GM12878 (cell line): ENCODE data around the gene ACACA. TPM values are rescaled to one million over a fixed set of nuclear protein-coding genes. Genes with fewer than 3 reads are reported as not detected.

Source experiments
- ATAC-seq: fragments of 200-7000 bp; cut with Tn5 transposase; 3 replicates; pipeline ENCODE4 v1.9.1; 2020; ENCODE audit warnings: mild to moderate bottlenecking, moderate library complexity
- BruUV-seq: library from RNA; stranded (reverse); fragments of 400-500 nt; replicated peaks from 2 replicates; lab custom pipeline; 2021; lab: Mats Ljungman, UMichigan
- CTCF ChIA-PET: fragments of 300-600 bp; sonication (Branson Sonifier 250); formaldehyde crosslinking; extraction: SDS; loops from one replicate; lab custom pipeline; 2021; ENCODE audit warnings: inconsistent platforms; lab: Yijun Ruan, JAX
- POLR2A ChIA-PET: fragments of 350-600 bp; formaldehyde crosslinking; extraction: SDS; loops from one replicate; lab custom pipeline; 2021; ENCODE audit warnings: inconsistent platforms; lab: Charles Lee
- RAD21 ChIA-PET: fragments of 300-600 bp; sonication (Branson Sonifier 250); formaldehyde crosslinking; loops from one replicate; lab custom pipeline; 2023; ENCODE audit warnings: antibody characterized with exemption; ENCODE audit not compliant: unreplicated experiment; lab: Charles Lee
- SMC1A ChIA-PET: fragments of 300-600 bp; sonication (Branson Sonifier 250); formaldehyde crosslinking; loops from one replicate; lab custom pipeline; 2023; ENCODE audit not compliant: unreplicated experiment, uncharacterized antibody; lab: Charles Lee
- DNase-seq: peaks from one replicate; pipeline ENCODE4 v3.0.0-alpha.2; 2011; ENCODE audit warnings: low read depth, low spot score
- FAIRE-seq: peaks from 3 replicates; lab custom pipeline; 2011; peaks lifted over from hg19 to GRCh38; lab: Jason Lieb, UNC
- H2AFZ ChIP-seq: 2 replicates; pipeline ENCODE4 v1.6.0; 2011; ENCODE audit warnings: low read depth, low read length, control low read depth; ENCODE audit not compliant: control insufficient read depth
- H3K27ac ChIP-seq: 2 replicates; pipeline ENCODE4 v1.5.1; 2011; ENCODE audit warnings: control low read depth; ENCODE audit not compliant: control insufficient read depth, insufficient read depth
- H3K27me3 ChIP-seq, 2 experiments: replicated peaks in 1 of 2; 2 replicates each; pipeline versions ENCODE4 v1.6.0 to v1.6.1; 2011; ENCODE audit warnings: low read length in 1 of 2; ENCODE audit not compliant: control insufficient read depth in 2 of 2, insufficient read depth in 2 of 2
- H3K36me3 ChIP-seq, 2 experiments: 2 replicates each; pipeline ENCODE4 v1.5.1; 2011; ENCODE audit warnings: low read length in 1 of 2; ENCODE audit not compliant: control insufficient read depth in 2 of 2, insufficient read depth in 2 of 2
- H3K4me1 ChIP-seq: 2 replicates; pipeline ENCODE4 v1.6.1; 2011; ENCODE audit warnings: mild to moderate bottlenecking, low read length, moderate library complexity, mixed read lengths; ENCODE audit not compliant: control insufficient read depth, insufficient read depth
- H3K4me2 ChIP-seq: 2 replicates; pipeline ENCODE4 v1.6.0; 2011; ENCODE audit warnings: control low read depth; ENCODE audit not compliant: control insufficient read depth, insufficient read depth
- H3K4me3 ChIP-seq: fragments of 200-600 bp; sonication (generic); 2 replicates; pipeline ENCODE4 v1.5.1; 2016
- H3K79me2 ChIP-seq: 2 replicates; pipeline ENCODE4 v1.6.0; 2011; ENCODE audit warnings: low read length; ENCODE audit not compliant: control insufficient read depth, insufficient read depth
- H3K9ac ChIP-seq: 2 replicates; pipeline ENCODE4 v1.8.0; 2011; ENCODE audit warnings: low read length, control low read depth, mixed read lengths; ENCODE audit not compliant: control insufficient read depth, insufficient read depth
- H3K9me3 ChIP-seq: replicated peaks from 3 replicates; pipeline ENCODE4 v1.5.1; 2011; ENCODE audit warnings: mild to moderate bottlenecking, low read length; ENCODE audit not compliant: control insufficient read depth, insufficient read depth
- H4K20me1 ChIP-seq: 2 replicates; pipeline ENCODE4 v1.6.0; 2011; ENCODE audit not compliant: control insufficient read depth, insufficient read depth
- BCL11A ChIP-seq: IDR thresholded peaks from 2 replicates; pipeline ENCODE4 v1.6.1; 2011; ENCODE audit warnings: low read depth, low read length
- POLR2AphosphoS2 ChIP-seq: IDR thresholded peaks from 2 replicates; pipeline ENCODE4 v1.6.1; 2011; ENCODE audit warnings: low read depth, mild to moderate bottlenecking, low read length, improper control_type of control experiment, moderate library complexity
- SMAD1 ChIP-seq: fragments of 450-650 bp; IDR thresholded peaks from 2 replicates; pipeline ENCODE4 v1.6.1; 2018; ENCODE audit warnings: mild to moderate bottlenecking, low read depth; ENCODE audit not compliant: partially characterized antibody
- SUZ12 ChIP-seq: fragments of 200-600 bp; sonication (generic); IDR thresholded peaks from one replicate; pipeline ENCODE4 v1.6.1; 2018; ENCODE audit warnings: antibody characterized with exemption, mild to moderate bottlenecking; ENCODE audit not compliant: unreplicated experiment
- whole genome bisulfite sequencing: methylation state at CpG from one replicate; pipeline ENCODE4 v1.1.6; 2016; ENCODE audit warnings: low lambda C conversion rate; ENCODE audit not compliant: insufficient replicate concordance, insufficient coverage; ENCODE audit errors: missing lambda C conversion rate; 5-methylcytosine and 5-hydroxymethylcytosine counted together
- in situ Hi-C: fragments of 300-500 bp; cut with MboI; formaldehyde crosslinking; loops from 9 replicates; pipeline ENCODE4 v1.14.3; 2018; ENCODE audit warnings: mixed read lengths
- intact Hi-C: fragments of 100-400 bp; cut with micrococcal nuclease; formaldehyde crosslinking; loops from one replicate; pipeline ENCODE4 v1.14.2; 2022; ENCODE audit not compliant: unreplicated experiment
- polyA plus RNA-seq, 11 experiments: library from polyadenylated mRNA; depleted of rRNA in 4 of 11; unstranded in 6 of 11; stranded (reverse) in 5 of 11; fragments of >200 nt; fragmentation: Nextera tagmentation in 4 of 11; fragmentation: Illumina TruSeq in 1 of 11; extraction: Ambion mirVana in 4 of 11; extraction: Trizol in 1 of 11; gene quantifications; 1 replicate in 1 of 11; 2 replicates in 10 of 11; pipeline versions ENCODE4 v1.2.1 to v1.2.3, GENCODE V29; 2011 to 2016; ENCODE audit warnings: inconsistent platforms in 2 of 11, missing spikeins in 2 of 11, low read depth in 1 of 11
- total RNA-seq, 4 experiments: library from RNA; depleted of rRNA in 3 of 4; stranded (reverse); fragments of >200 nt in 3 of 4; fragmentation: Illumina TruSeq in 1 of 4; extraction: Trizol in 1 of 4; gene quantifications; 2 replicates each; pipeline versions ENCODE4 v1.2.1 to v1.2.3, GENCODE V29; 2013 to 2021
- TF ChIP-seq, protein P1 (sequence below): IDR thresholded peaks from 2 replicates; pipeline ENCODE4 v1.6.1; 2012; ENCODE audit warnings: low read length, inconsistent platforms
- TF ChIP-seq, protein P2 (sequence below): fragments of 450-650 bp; formaldehyde crosslinking; IDR thresholded peaks from 2 replicates; pipeline ENCODE4 v1.5.0; 2022; ENCODE audit warnings: mild to moderate bottlenecking, missing genetic modification characterization
- TF ChIP-seq, protein P3 (sequence below): fragments of 450-650 bp; IDR thresholded peaks from 2 replicates; pipeline ENCODE4 v1.6.1; 2017; ENCODE audit warnings: mild to moderate bottlenecking, moderate library complexity
- TF ChIP-seq, protein P4 (sequence below): fragments of 450-650 bp; formaldehyde crosslinking; IDR thresholded peaks from 2 replicates; pipeline ENCODE4 v1.4.0; 2022; ENCODE audit warnings: mild to moderate bottlenecking, moderate library complexity

The ACACA gene
- total and polyA plus RNA-seq, 10 of the 15 experiments (the other 5 are each of a cell fraction or from before 2014, with no cell fraction given): 12.9 to 74.2 (median 32.0) TPM

DNA sequence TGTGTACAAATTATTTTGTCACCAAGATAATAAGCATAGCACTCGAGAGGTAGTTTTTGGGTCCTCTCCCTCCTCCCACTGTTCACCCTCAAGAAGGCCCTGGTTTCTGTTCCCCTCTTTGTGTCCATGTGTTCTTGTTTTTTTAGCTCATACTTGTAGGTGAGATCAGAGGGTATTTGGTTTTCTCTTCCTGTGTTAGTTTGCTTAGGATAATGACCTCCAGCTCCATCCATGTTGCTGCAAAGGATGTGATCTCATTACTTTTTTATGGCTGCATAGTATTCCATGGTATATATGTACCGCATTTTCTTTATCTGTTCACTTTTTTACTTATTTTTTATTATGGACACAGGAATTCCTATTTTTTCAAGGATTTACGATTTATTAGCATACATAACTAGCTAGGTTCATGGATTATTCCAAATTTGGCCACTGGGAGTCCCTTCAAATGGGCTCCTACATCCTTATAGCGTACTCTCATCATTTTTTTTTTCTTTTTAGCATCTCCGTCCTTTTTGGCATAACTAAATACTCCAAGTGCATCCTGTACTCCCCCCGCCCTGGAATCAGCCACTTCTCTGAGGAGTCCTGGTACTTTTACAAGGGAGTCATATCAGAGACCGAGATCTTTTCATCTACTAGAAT, 7.4 kb upstream of the ACACA start (continued):
- TF ChIP-seq, protein P1, sequence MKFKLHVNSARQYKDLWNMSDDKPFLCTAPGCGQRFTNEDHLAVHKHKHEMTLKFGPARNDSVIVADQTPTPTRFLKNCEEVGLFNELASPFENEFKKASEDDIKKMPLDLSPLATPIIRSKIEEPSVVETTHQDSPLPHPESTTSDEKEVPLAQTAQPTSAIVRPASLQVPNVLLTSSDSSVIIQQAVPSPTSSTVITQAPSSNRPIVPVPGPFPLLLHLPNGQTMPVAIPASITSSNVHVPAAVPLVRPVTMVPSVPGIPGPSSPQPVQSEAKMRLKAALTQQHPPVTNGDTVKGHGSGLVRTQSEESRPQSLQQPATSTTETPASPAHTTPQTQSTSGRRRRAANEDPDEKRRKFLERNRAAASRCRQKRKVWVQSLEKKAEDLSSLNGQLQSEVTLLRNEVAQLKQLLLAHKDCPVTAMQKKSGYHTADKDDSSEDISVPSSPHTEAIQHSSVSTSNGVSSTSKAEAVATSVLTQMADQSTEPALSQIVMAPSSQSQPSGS: no peak
- TF ChIP-seq, all 136 proteins: peak for 9

DNA sequence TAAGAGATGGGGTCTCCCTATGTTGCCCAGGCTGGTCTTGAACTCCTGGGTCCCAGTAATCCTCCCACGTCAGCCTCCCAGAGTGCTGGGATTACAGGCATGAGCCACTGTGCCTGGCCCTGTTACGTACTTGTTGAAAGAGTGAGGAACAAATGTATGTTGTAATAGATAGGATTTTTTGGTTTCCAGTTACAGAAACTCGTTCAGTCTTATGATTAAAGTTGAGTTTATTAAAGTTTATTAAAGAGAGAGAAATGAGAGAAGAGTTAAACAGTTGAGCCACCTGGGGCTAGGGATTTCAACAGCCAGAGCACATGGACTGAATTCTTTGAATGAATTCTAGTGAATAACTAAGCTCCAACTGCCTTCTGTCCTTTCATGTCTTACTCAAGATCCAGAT, 3.7 kb upstream of the ACACA start:
- Histone ChIP-seq H3K27me3 (no peaks in the 10 kb centered on the region), H3K27ac (no peak overlapping the region), H3K4me1 (peaks cover 4% of the 10 kb centered on the region), H4K20me1 (no peaks in the 10 kb centered on the region), H3K36me3 (peaks cover 0 to 10% of the 10 kb centered on the region in 2 experiments; a peak in 2 of 4 replicates), H3K4me3 (no peak overlapping the region), H3K9ac (no peak overlapping the region), H3K4me2 (no peak overlapping the region), H3K79me2 (peaks cover 33% of the 10 kb centered on the region), H3K9me3 (no peaks in the 10 kb centered on the region), H2AFZ (no peak overlapping the region)
- no peak for FAIRE-seq
- ChIA-PET CTCF (interaction anchor here (0.9 kb wide), 1 partner anchor 13 kb away, joined by 4 read pairs; no protein-coding TSS in a partner anchor), POLR2A (interaction anchor here (0.5 to 1.4 kb wide), 4 partner anchors 10 to 199 kb away, joined by 3 to 4 read pairs (median 4); partner anchors contain the start of gene SYNRG), SMC1A (interaction anchor here (0.8 to 1.1 kb wide), 4 partner anchors 10 to 34 kb away, joined by 3 read pairs; no protein-coding TSS in a partner anchor), RAD21 (no interaction called here)
- no TSS peak for BruUV-seq
- intact Hi-C loops: no loop called here
- in situ Hi-C loops: no loop called here
- ATAC-seq: no peak
- 95% methylated on average over 3 of the region's 3 CpGs for WGBS
- no peak for DNase-seq
- TF ChIP-seq, protein P2, sequence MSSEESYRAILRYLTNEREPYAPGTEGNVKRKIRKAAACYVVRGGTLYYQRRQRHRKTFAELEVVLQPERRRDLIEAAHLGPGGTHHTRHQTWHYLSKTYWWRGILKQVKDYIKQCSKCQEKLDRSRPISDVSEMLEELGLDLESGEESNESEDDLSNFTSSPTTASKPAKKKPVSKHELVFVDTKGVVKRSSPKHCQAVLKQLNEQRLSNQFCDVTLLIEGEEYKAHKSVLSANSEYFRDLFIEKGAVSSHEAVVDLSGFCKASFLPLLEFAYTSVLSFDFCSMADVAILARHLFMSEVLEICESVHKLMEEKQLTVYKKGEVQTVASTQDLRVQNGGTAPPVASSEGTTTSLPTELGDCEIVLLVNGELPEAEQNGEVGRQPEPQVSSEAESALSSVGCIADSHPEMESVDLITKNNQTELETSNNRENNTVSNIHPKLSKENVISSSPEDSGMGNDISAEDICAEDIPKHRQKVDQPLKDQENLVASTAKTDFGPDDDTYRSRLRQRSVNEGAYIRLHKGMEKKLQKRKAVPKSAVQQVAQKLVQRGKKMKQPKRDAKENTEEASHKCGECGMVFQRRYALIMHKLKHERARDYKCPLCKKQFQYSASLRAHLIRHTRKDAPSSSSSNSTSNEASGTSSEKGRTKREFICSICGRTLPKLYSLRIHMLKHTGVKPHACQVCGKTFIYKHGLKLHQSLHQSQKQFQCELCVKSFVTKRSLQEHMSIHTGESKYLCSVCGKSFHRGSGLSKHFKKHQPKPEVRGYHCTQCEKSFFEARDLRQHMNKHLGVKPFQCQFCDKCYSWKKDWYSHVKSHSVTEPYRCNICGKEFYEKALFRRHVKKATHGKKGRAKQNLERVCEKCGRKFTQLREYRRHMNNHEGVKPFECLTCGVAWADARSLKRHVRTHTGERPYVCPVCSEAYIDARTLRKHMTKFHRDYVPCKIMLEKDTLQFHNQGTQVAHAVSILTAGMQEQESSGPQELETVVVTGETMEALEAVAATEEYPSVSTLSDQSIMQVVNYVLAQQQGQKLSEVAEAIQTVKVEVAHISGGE (CRISPR knock-in tag): no peak
- TF ChIP-seq POLR2AphosphoS2: no peak
- TF ChIP-seq SMAD1: no peak
- no peak for TF ChIP-seq SUZ12
- TF ChIP-seq, protein P3, sequence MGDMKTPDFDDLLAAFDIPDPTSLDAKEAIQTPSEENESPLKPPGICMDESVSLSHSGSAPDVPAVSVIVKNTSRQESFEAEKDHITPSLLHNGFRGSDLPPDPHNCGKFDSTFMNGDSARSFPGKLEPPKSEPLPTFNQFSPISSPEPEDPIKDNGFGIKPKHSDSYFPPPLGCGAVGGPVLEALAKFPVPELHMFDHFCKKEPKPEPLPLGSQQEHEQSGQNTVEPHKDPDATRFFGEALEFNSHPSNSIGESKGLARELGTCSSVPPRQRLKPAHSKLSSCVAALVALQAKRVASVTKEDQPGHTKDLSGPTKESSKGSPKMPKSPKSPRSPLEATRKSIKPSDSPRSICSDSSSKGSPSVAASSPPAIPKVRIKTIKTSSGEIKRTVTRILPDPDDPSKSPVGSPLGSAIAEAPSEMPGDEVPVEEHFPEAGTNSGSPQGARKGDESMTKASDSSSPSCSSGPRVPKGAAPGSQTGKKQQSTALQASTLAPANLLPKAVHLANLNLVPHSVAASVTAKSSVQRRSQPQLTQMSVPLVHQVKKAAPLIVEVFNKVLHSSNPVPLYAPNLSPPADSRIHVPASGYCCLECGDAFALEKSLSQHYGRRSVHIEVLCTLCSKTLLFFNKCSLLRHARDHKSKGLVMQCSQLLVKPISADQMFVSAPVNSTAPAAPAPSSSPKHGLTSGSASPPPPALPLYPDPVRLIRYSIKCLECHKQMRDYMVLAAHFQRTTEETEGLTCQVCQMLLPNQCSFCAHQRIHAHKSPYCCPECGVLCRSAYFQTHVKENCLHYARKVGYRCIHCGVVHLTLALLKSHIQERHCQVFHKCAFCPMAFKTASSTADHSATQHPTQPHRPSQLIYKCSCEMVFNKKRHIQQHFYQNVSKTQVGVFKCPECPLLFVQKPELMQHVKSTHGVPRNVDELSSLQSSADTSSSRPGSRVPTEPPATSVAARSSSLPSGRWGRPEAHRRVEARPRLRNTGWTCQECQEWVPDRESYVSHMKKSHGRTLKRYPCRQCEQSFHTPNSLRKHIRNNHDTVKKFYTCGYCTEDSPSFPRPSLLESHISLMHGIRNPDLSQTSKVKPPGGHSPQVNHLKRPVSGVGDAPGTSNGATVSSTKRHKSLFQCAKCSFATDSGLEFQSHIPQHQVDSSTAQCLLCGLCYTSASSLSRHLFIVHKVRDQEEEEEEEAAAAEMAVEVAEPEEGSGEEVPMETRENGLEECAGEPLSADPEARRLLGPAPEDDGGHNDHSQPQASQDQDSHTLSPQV: no peak
- TF ChIP-seq BCL11A: no peak
- TF ChIP-seq, protein P4, sequence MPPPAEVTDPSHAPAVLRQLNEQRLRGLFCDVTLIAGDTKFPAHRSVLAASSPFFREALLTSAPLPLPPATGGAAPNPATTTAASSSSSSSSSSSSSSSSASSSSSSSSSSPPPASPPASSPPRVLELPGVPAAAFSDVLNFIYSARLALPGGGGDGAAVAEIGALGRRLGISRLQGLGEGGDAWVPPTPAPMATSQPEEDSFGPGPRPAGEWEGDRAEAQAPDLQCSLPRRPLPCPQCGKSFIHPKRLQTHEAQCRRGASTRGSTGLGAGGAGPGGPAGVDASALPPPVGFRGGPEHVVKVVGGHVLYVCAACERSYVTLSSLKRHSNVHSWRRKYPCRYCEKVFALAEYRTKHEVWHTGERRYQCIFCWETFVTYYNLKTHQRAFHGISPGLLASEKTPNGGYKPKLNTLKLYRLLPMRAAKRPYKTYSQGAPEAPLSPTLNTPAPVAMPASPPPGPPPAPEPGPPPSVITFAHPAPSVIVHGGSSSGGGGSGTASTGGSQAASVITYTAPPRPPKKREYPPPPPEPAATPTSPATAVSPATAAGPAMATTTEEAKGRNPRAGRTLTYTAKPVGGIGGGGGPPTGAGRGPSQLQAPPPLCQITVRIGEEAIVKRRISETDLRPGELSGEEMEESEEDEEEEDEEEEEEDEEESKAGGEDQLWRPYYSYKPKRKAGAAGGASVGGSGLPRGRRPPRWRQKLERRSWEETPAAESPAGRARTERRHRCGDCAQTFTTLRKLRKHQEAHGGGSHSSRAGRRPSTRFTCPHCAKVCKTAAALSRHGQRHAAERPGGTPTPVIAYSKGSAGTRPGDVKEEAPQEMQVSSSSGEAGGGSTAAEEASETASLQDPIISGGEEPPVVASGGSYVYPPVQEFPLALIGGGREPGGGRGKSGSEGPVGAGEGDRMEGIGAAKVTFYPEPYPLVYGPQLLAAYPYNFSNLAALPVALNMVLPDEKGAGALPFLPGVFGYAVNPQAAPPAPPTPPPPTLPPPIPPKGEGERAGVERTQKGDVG (CRISPR knock-in tag): no peak
